ENCODE measurements around the gene FRMPD4.
"Not testable (repeated sequence)": the region's sequence is repeated elsewhere in the genome, so short reads cannot be mapped to it uniquely, and the experiment has no call there.

The FRMPD4 gene

DNA sequence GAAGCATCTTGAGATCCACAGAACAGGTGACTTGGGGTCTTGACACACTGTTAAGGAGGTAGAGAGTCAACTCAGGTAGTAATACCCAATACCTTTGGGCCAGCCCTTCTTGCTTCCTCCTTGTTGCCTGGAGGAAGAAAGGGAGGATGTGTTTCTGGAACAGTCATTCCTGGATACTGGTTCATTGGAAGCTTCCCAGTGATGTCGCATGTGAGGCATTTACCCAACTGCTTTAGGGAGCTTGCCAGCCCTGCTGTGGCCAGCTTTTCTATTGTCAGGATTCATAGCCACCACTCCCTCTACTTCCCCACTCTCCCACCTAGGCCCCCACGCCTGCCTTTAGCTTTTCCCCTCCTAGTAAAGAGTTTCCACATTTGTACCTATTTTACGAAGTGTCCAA, 342.7 kb downstream of the FRMPD4 start:
- Histone ChIP-seq H3K27me3 (ENCODE audit: control insufficient read depth in 1 of 2, insufficient read depth in 2 of 2, low read length in 2 of 2) (no peaks in the 10 kb centered on the region), H3K36me3 (ENCODE audit: control insufficient read depth in 1 of 2, insufficient read depth in 2 of 2, low read length in 2 of 2) (no peaks in the 10 kb centered on the region), H3K4me3 (ENCODE audit: low read depth in 1 of 2, low read length in 2 of 2) (no peak overlapping the region), H3K27ac (ENCODE audit: low read depth, low read length) (no peak overlapping the region), H3K9ac (ENCODE audit: low read depth in 1 of 2, low read length in 2 of 2) (no peak overlapping the region), H3K9me3 (ENCODE audit: control insufficient read depth in 1 of 2, low read length in 2 of 2) (no peaks in the 10 kb centered on the region), H3K4me1 (ENCODE audit: control insufficient read depth in 1 of 2, insufficient read depth in 2 of 2, low read length in 2 of 2) (no peaks in the 10 kb centered on the region)

DNA sequence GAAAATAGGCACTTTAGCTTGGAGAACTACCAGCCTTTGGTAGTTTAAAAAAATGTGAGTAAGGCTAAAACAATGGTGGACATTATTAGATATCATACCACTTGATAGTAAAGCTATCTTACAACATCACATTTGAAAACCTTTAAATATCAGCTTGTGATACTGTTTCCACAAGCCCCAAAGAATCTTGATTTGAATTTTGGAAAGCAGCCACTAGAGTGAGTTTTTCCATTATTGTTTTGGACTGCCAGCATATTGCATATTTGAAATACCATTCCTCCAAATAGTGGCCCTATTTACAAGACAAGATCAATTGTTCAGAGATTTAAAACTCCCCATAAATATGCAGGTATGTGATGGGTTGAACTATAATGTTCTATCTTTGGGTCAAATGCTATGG, 349.9 kb downstream of the FRMPD4 start:
- Histone ChIP-seq H3K9me3 (ENCODE audit: control insufficient read depth in 1 of 2, low read length in 2 of 2) (no peaks in the 10 kb centered on the region), H3K27ac (ENCODE audit: low read depth, low read length) (no peak overlapping the region), H3K4me1 (ENCODE audit: control insufficient read depth in 1 of 2, insufficient read depth in 2 of 2, low read length in 2 of 2) (no peaks in the 10 kb centered on the region), H3K4me3 (ENCODE audit: low read depth in 1 of 2, low read length in 2 of 2) (no peak overlapping the region), H3K27me3 (ENCODE audit: control insufficient read depth in 1 of 2, insufficient read depth in 2 of 2, low read length in 2 of 2) (no peaks in the 10 kb centered on the region), H3K9ac (ENCODE audit: low read depth in 1 of 2, low read length in 2 of 2) (no peak overlapping the region), H3K36me3 (ENCODE audit: control insufficient read depth in 1 of 2, insufficient read depth in 2 of 2, low read length in 2 of 2) (no peaks in the 10 kb centered on the region)

GRCh38 chrX:12488771-12489170, 350.5 kb downstream of the FRMPD4 start:
- Histone ChIP-seq H3K27me3 (ENCODE audit: control insufficient read depth in 1 of 2, insufficient read depth in 2 of 2, low read length in 2 of 2) (no peaks in the 10 kb centered on the region), H3K4me1 (ENCODE audit: control insufficient read depth in 1 of 2, insufficient read depth in 2 of 2, low read length in 2 of 2) (no peaks in the 10 kb centered on the region), H3K27ac (ENCODE audit: low read depth, low read length) (no peak overlapping the region)

GRCh38 chrX:12489341-12489740, 351.1 kb downstream of the FRMPD4 start:
- Histone ChIP-seq H3K4me1 (ENCODE audit: control insufficient read depth in 1 of 2, insufficient read depth in 2 of 2, low read length in 2 of 2) (no peaks in the 10 kb centered on the region), H3K4me3 (ENCODE audit: low read depth in 1 of 2, low read length in 2 of 2) (no peak overlapping the region), H3K27ac (ENCODE audit: low read depth, low read length) (no peak overlapping the region), H3K9ac (ENCODE audit: low read depth in 1 of 2, low read length in 2 of 2) (no peak overlapping the region), H3K9me3 (ENCODE audit: control insufficient read depth in 1 of 2, low read length in 2 of 2) (no peaks in the 10 kb centered on the region), H3K36me3 (ENCODE audit: control insufficient read depth in 1 of 2, insufficient read depth in 2 of 2, low read length in 2 of 2) (no peaks in the 10 kb centered on the region), H3K27me3 (ENCODE audit: control insufficient read depth in 1 of 2, insufficient read depth in 2 of 2, low read length in 2 of 2) (no peaks in the 10 kb centered on the region)

More at GRCh38 chrX:12488771-12489170, 350.5 kb downstream of the FRMPD4 start:
- Histone ChIP-seq H3K9ac (ENCODE audit: low read depth in 1 of 2, low read length in 2 of 2) (no peak overlapping the region), H3K9me3 (ENCODE audit: control insufficient read depth in 1 of 2, low read length in 2 of 2) (no peaks in the 10 kb centered on the region), H3K4me3 (ENCODE audit: low read depth in 1 of 2, low read length in 2 of 2) (no peak overlapping the region), H3K36me3 (ENCODE audit: control insufficient read depth in 1 of 2, insufficient read depth in 2 of 2, low read length in 2 of 2) (no peaks in the 10 kb centered on the region)

DNA sequence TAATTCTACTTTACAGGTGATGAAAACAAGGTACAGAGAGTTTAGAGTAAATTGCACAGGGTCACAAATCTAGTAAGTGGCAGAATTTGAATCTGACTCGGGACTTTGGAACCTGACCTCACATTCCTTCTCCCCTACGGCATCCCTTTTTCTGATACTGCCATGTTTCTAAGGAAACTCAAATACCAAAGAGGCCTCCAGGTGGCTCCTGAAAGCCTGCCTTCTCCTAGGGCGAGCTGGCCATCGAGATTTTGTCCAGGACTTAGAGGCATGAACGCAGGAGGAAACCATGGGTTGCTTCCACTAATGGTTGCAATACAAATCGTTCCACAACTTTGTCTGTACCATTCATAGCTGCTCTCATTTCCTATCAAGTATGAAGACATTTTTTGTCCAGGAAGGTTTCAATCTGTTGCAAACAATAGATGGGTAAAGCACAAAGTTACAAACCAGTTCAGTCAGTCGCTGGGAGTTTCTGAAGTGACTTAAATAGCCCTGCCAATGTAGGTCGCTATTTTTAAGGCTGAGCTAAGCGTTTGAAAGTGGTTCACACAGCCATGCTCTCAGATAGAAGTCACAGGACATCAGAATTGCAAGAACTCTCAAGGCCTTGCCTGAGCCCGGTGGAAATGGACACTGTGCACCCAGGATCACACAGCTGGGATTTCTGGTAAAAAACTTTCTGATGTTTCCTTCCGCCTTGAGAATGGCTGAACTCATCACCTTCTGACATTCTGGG, 356.3 kb downstream of the FRMPD4 start:
- Histone ChIP-seq H3K4me3 (ENCODE audit: low read depth in 1 of 2, low read length in 2 of 2) (no peak overlapping the region), H3K36me3 (ENCODE audit: control insufficient read depth in 1 of 2, insufficient read depth in 2 of 2, low read length in 2 of 2) (no peaks in the 10 kb centered on the region), H3K27me3 (ENCODE audit: control insufficient read depth in 1 of 2, insufficient read depth in 2 of 2, low read length in 2 of 2) (no peaks in the 10 kb centered on the region), H3K27ac (ENCODE audit: low read depth, low read length) (no peak overlapping the region), H3K9me3 (ENCODE audit: control insufficient read depth in 1 of 2, low read length in 2 of 2) (no peaks in the 10 kb centered on the region), H3K9ac (ENCODE audit: low read depth in 1 of 2, low read length in 2 of 2) (no peak overlapping the region), H3K4me1 (ENCODE audit: control insufficient read depth in 1 of 2, insufficient read depth in 2 of 2, low read length in 2 of 2) (no peaks in the 10 kb centered on the region)

GRCh38 chrX:12496343-12496742, 358.1 kb downstream of the FRMPD4 start:
- H3K36me3 ChIP-seq (ENCODE audit: control insufficient read depth in 1 of 2, insufficient read depth in 2 of 2, low read length in 2 of 2) = no peaks in the 10 kb centered on the region
- H3K4me1 ChIP-seq (ENCODE audit: control insufficient read depth in 1 of 2, insufficient read depth in 2 of 2, low read length in 2 of 2) = no peaks in the 10 kb centered on the region
- no peaks in the 10 kb centered on the region for H3K27me3 ChIP-seq (ENCODE audit: control insufficient read depth in 1 of 2, insufficient read depth in 2 of 2, low read length in 2 of 2)
- no peak overlapping the region for H3K4me3 ChIP-seq (ENCODE audit: low read depth in 1 of 2, low read length in 2 of 2)
- H3K9me3 ChIP-seq (ENCODE audit: control insufficient read depth in 1 of 2, low read length in 2 of 2) = no peaks in the 10 kb centered on the region
- no peak overlapping the region for H3K27ac ChIP-seq (ENCODE audit: low read depth, low read length)
- no peak overlapping the region for H3K9ac ChIP-seq (ENCODE audit: low read depth in 1 of 2, low read length in 2 of 2)

GRCh38 chrX:12497832-12498591, 359.7 kb downstream of the FRMPD4 start:
- no peaks in the 10 kb centered on the region for H3K9me3 ChIP-seq (ENCODE audit: control insufficient read depth in 1 of 2, low read length in 2 of 2)
- H3K36me3 ChIP-seq (ENCODE audit: control insufficient read depth in 1 of 2, insufficient read depth in 2 of 2, low read length in 2 of 2) = no peaks in the 10 kb centered on the region
- H3K27me3 ChIP-seq (ENCODE audit: control insufficient read depth in 1 of 2, insufficient read depth in 2 of 2, low read length in 2 of 2) = no peaks in the 10 kb centered on the region
- no peak overlapping the region for H3K9ac ChIP-seq (ENCODE audit: low read depth in 1 of 2, low read length in 2 of 2)
- no peaks in the 10 kb centered on the region for H3K4me1 ChIP-seq (ENCODE audit: control insufficient read depth in 1 of 2, insufficient read depth in 2 of 2, low read length in 2 of 2)
- H3K4me3 ChIP-seq (ENCODE audit: low read depth in 1 of 2, low read length in 2 of 2) = no peak overlapping the region
- no peak overlapping the region for H3K27ac ChIP-seq (ENCODE audit: low read depth, low read length)

- no peaks in the 10 kb centered on the region for H3K27me3 ChIP-seq (ENCODE audit: control insufficient read depth in 1 of 2, insufficient read depth in 2 of 2, low read length in 2 of 2)
- no peak overlapping the region for H3K4me3 ChIP-seq (ENCODE audit: low read depth in 1 of 2, low read length in 2 of 2)
- H3K4me1 ChIP-seq (ENCODE audit: control insufficient read depth in 1 of 2, insufficient read depth in 2 of 2, low read length in 2 of 2) = no peaks in the 10 kb centered on the region
- no peaks in the 10 kb centered on the region for H3K36me3 ChIP-seq (ENCODE audit: control insufficient read depth in 1 of 2, insufficient read depth in 2 of 2, low read length in 2 of 2)
- no peaks in the 10 kb centered on the region for H3K9me3 ChIP-seq (ENCODE audit: control insufficient read depth in 1 of 2, low read length in 2 of 2)
- H3K9ac ChIP-seq (ENCODE audit: low read depth in 1 of 2, low read length in 2 of 2) = no peak overlapping the region
- no peak overlapping the region for H3K27ac ChIP-seq (ENCODE audit: low read depth, low read length)
Measured at GRCh38 chrX:12505127-12505526, 366.9 kb downstream of the FRMPD4 start.

DNA sequence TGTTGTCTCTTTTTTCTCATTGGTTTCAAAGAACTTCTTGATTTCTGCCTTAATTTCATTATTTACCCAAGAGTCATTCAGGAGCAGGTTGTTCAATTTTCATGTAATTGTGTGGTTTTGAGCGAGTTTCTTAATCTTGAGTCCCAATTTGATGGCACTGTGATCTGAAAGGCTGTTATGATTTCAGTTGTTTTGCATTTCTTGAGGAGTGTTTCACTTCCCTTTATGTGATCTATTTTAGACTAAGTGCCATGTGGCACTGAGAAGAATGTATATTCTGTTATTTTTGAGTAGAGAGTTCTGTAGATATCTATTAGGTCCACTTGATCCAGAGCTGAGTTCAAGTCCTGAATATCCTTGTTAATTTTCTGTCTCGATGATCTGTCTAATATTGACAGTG, 377.1 kb downstream of the FRMPD4 start:
- not testable (repeated sequence) for H3K4me1 ChIP-seq (ENCODE audit: control insufficient read depth in 1 of 2, insufficient read depth in 2 of 2, low read length in 2 of 2); H3K4me3 ChIP-seq (ENCODE audit: low read depth in 1 of 2, low read length in 2 of 2); H3K27me3 ChIP-seq (ENCODE audit: control insufficient read depth in 1 of 2, insufficient read depth in 2 of 2, low read length in 2 of 2); H3K9ac ChIP-seq (ENCODE audit: low read depth in 1 of 2, low read length in 2 of 2); H3K9me3 ChIP-seq (ENCODE audit: control insufficient read depth in 1 of 2, low read length in 2 of 2); H3K36me3 ChIP-seq (ENCODE audit: control insufficient read depth in 1 of 2, insufficient read depth in 2 of 2, low read length in 2 of 2); H3K27ac ChIP-seq (ENCODE audit: low read depth, low read length)

DNA sequence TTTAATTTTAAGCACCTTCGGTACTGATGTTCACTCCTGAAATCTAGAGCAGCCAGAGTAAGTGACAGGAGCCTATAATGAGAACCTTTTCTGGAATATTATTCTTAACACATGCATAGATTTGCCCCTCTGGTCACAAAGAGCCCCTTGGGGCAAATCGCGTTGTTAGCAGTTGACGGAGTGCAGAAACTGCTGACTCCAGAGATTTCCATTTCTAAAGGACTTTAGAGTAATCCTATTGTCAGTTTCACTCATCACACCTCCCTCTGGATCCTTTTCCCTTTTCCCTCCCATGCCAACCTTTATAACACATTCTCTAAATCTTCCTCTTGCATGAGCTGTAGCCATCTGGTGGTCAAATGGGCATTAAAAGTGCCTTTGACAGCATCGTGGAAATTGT, 388.0 kb downstream of the FRMPD4 start:
- H3K4me1 ChIP-seq (ENCODE audit: control insufficient read depth in 1 of 2, insufficient read depth in 2 of 2, low read length in 2 of 2) = no peaks in the 10 kb centered on the region
- H3K27me3 ChIP-seq (ENCODE audit: control insufficient read depth in 1 of 2, insufficient read depth in 2 of 2, low read length in 2 of 2) = no peaks in the 10 kb centered on the region
- no peaks in the 10 kb centered on the region for H3K36me3 ChIP-seq (ENCODE audit: control insufficient read depth in 1 of 2, insufficient read depth in 2 of 2, low read length in 2 of 2)
- H3K9ac ChIP-seq (ENCODE audit: low read depth in 1 of 2, low read length in 2 of 2) = no peak overlapping the region
- no peak overlapping the region for H3K27ac ChIP-seq (ENCODE audit: low read depth, low read length)
- H3K4me3 ChIP-seq (ENCODE audit: low read depth in 1 of 2, low read length in 2 of 2) = no peak overlapping the region
- H3K9me3 ChIP-seq (ENCODE audit: control insufficient read depth in 1 of 2, low read length in 2 of 2) = no peaks in the 10 kb centered on the region
